ENCODE measurements around the gene SMARCA4. TPM values are rescaled to one million over a fixed set of nuclear protein-coding genes. Genes with fewer than 3 reads are reported as not detected.
A peak's percentile ranks its signal among the peaks of the same experiment; 100 is the strongest.

SMARCA4 gene
- total RNA-seq, 1 experiment from 2014 or later = 261 TPM

DNA sequence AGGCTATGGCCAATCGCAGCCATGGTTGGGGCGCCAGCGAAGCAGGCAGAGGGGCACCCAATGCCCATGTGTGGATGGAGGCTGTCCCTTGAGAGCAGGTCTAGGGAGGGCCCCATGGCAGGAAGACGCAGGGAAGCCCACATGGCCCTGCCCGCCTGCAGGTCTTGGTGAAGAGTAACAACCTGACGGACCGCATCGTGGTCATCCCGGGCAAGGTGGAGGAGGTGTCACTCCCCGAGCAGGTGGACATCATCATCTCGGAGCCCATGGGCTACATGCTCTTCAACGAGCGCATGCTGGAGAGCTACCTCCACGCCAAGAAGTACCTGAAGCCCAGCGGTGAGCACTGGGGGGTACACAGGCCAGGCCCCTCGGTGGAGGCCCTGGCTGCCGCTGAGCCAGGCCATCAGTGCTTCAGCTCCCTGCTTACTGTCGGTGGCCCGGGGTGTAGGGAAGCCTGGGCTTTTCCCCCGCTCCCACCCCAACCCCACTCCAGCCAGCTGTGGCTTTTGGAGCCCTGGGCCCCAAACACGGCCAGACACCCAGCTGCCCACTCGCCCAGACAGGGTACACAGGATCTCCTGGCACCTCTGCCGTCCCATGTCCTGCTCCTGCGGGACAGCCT is 47.0 kb upstream of the SMARCA4 start:
- H3K79me1 ChIP-seq (ENCODE audit: insufficient read depth, low read depth, low read length, poor library complexity, severe bottlenecking) = no peaks in the 10 kb centered on the region
- no peak overlapping the region for H4K5ac ChIP-seq (ENCODE audit: insufficient read length, low read depth, low read length)
- H3K23ac ChIP-seq (ENCODE audit: insufficient read length, low read depth, low read length) = no peak overlapping the region
- no peak overlapping the region for H3T11ph ChIP-seq (ENCODE audit: low read length)
- TF ChIP-seq, protein P1, sequence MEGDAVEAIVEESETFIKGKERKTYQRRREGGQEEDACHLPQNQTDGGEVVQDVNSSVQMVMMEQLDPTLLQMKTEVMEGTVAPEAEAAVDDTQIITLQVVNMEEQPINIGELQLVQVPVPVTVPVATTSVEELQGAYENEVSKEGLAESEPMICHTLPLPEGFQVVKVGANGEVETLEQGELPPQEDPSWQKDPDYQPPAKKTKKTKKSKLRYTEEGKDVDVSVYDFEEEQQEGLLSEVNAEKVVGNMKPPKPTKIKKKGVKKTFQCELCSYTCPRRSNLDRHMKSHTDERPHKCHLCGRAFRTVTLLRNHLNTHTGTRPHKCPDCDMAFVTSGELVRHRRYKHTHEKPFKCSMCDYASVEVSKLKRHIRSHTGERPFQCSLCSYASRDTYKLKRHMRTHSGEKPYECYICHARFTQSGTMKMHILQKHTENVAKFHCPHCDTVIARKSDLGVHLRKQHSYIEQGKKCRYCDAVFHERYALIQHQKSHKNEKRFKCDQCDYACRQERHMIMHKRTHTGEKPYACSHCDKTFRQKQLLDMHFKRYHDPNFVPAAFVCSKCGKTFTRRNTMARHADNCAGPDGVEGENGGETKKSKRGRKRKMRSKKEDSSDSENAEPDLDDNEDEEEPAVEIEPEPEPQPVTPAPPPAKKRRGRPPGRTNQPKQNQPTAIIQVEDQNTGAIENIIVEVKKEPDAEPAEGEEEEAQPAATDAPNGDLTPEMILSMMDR (conservative IDR thresholded peaks at IDR 0.05) = no peak
- Mint-ChIP-seq H3K27ac (no peak overlapping the region), H3K4me3 (no peak overlapping the region), H3K4me1 (no peaks in the 10 kb centered on the region), H3K27me3 (ENCODE audit: low read depth) (no peaks in the 10 kb centered on the region), H3K9me3 (no peaks in the 10 kb centered on the region), H3K36me3 (ENCODE audit: insufficient read depth in 1 of 3, low read depth in 3 of 3) (peaks cover 12 to 68% (median 54%) of the 10 kb centered on the region in 3 experiments; a peak in 6 of 7 replicates)
- H3K14ac ChIP-seq (ENCODE audit: insufficient read depth, low read length) = no peak overlapping the region
- no peak overlapping the region for H3K27ac ChIP-seq (ENCODE audit: insufficient read length, low read depth, low read length)
- no peaks in the 10 kb centered on the region for H3K23me2 ChIP-seq (ENCODE audit: insufficient read length, low read depth, low read length, poor library complexity, severe bottlenecking)
- H3K27me3 ChIP-seq (ENCODE audit: insufficient read depth, low read length) = no peaks in the 10 kb centered on the region
- no peak overlapping the region for H2BK5ac ChIP-seq (ENCODE audit: insufficient read length, low read length)
- H3K4me1 ChIP-seq (ENCODE audit: insufficient read depth, low read length) = no peaks in the 10 kb centered on the region
- H3K18ac ChIP-seq (ENCODE audit: insufficient read length, low read depth, low read length) = no peak overlapping the region
- peak; percentile 22 for DNase-seq
- no peak overlapping the region for H2BK20ac ChIP-seq (ENCODE audit: low read depth, low read length, poor library complexity, severe bottlenecking)
- no peak overlapping the region for H4K91ac ChIP-seq (ENCODE audit: insufficient read length, low read depth, low read length)
- no peak overlapping the region for H2BK120ac ChIP-seq (ENCODE audit: low read depth, low read length, poor library complexity, severe bottlenecking)
- H2BK15ac ChIP-seq (ENCODE audit: low read depth, low read length) = no peak overlapping the region
- H3K4ac ChIP-seq (ENCODE audit: low read depth, low read length) = no peak overlapping the region
- no peak overlapping the region for H3K4me2 ChIP-seq (ENCODE audit: insufficient read depth, insufficient read length, low read length)
- H3K56ac ChIP-seq (ENCODE audit: insufficient read length, low read depth, low read length) = no peak overlapping the region
- no peaks in the 10 kb centered on the region for H4K20me1 ChIP-seq (ENCODE audit: control insufficient read depth, insufficient read depth, insufficient read length)
- WGBS (ENCODE audit: extremely low coverage, insufficient read length, low lambda C conversion rate) = no CpG with 5 or more reads among the region's 24 CpGs
- no peak overlapping the region for H2BK12ac ChIP-seq (ENCODE audit: insufficient read length, low read depth, low read length)
- no peak overlapping the region for H3K9ac ChIP-seq (ENCODE audit: extremely low read depth, insufficient read length, low read length)
- H3K79me2 ChIP-seq (ENCODE audit: insufficient read depth, low read length) = no peaks in the 10 kb centered on the region
- no peaks in the 10 kb centered on the region for H3K9me3 ChIP-seq (ENCODE audit: control insufficient read depth, low read depth, low read length)
- no peak overlapping the region for H4K8ac ChIP-seq (replicated peaks; ENCODE audit: insufficient read length, low read depth, low read length)
- no peak overlapping the region for H2AFZ ChIP-seq (ENCODE audit: low read length)
- no peak overlapping the region for H2AK5ac ChIP-seq (ENCODE audit: insufficient read length, low read length)
